Endothelial cell of umbilical vein (primary cell): Measurements from ENCODE around the gene CLOCK.

Experiments
- EZH2 ChIP-seq: IDR thresholded peaks from 2 replicates; pipeline ENCODE4 v1.6.1; 2012; ENCODE audit warnings: borderline replicate concordance, low read depth, mild to moderate bottlenecking, moderate library complexity, low read length, inconsistent platforms; ENCODE audit not compliant: severe bottlenecking
- POLR2A ChIP-seq: IDR thresholded peaks from 2 replicates; pipeline ENCODE4 v1.6.1; 2012; ENCODE audit warnings: low read depth, mild to moderate bottlenecking, control low read depth, low read length
- POLR2AphosphoS5 ChIP-seq: IDR thresholded peaks from 2 replicates; pipeline ENCODE4 v1.6.1; 2012; ENCODE audit warnings: low read depth, mild to moderate bottlenecking, control low read depth, low read length, moderate library complexity; ENCODE audit not compliant: insufficient read depth
- TF ChIP-seq, protein P1 (sequence below), 2 donors: IDR thresholded peaks; 1 replicate in 1 of 2; 2 replicates in 1 of 2; pipeline ENCODE4 v1.5.1; 2011; ENCODE audit warnings: low read length in 2 of 2, mild to moderate bottlenecking in 2 of 2, moderate library complexity in 2 of 2, control low read depth in 1 of 2, inconsistent platforms in 1 of 2, low read depth in 1 of 2; ENCODE audit not compliant: insufficient read depth in 1 of 2; ENCODE audit errors: extremely low read depth in 1 of 2

DNA sequence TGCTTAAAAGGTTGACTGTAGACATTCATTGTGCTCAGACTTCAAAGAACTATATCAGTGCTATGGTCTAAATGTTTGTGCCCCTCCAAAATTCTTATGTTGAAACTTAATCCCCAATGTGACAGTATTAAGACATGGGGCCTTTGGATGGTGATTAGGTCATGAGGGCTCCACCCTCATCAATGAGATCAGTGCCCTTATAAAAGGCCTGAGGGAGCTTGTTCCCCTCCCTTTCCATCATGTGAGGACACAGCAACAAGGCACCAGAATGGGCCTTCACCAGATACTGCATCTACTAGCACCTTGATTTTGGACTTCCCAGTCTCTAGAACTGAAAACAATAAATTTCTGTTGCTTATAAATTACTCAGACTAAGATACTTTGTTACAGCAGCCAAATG lies 28.3 kb downstream of the CLOCK start:
- TF ChIP-seq, protein P1, sequence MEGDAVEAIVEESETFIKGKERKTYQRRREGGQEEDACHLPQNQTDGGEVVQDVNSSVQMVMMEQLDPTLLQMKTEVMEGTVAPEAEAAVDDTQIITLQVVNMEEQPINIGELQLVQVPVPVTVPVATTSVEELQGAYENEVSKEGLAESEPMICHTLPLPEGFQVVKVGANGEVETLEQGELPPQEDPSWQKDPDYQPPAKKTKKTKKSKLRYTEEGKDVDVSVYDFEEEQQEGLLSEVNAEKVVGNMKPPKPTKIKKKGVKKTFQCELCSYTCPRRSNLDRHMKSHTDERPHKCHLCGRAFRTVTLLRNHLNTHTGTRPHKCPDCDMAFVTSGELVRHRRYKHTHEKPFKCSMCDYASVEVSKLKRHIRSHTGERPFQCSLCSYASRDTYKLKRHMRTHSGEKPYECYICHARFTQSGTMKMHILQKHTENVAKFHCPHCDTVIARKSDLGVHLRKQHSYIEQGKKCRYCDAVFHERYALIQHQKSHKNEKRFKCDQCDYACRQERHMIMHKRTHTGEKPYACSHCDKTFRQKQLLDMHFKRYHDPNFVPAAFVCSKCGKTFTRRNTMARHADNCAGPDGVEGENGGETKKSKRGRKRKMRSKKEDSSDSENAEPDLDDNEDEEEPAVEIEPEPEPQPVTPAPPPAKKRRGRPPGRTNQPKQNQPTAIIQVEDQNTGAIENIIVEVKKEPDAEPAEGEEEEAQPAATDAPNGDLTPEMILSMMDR (IDR thresholded peaks at IDR 0.05; ENCODE audit: extremely low read depth in 1 of 2, insufficient read depth in 1 of 2, low read depth in 1 of 2, low read length in 2 of 2) = no peak
- TF ChIP-seq POLR2A = no peak
- no peak for TF ChIP-seq EZH2
- TF ChIP-seq POLR2AphosphoS5 = no peak
